Measurements from ENCODE around the gene WBP4. TPM values are rescaled to one million over a fixed set of nuclear protein-coding genes. Genes with fewer than 3 reads are reported as not detected.

WBP4 gene
- total and polyA plus RNA-seq, 2 of the 13 experiments (the other 11 are each of a cell fraction or from before 2014, with no cell fraction given), result 6.7 to 11.7 TPM

DNA sequence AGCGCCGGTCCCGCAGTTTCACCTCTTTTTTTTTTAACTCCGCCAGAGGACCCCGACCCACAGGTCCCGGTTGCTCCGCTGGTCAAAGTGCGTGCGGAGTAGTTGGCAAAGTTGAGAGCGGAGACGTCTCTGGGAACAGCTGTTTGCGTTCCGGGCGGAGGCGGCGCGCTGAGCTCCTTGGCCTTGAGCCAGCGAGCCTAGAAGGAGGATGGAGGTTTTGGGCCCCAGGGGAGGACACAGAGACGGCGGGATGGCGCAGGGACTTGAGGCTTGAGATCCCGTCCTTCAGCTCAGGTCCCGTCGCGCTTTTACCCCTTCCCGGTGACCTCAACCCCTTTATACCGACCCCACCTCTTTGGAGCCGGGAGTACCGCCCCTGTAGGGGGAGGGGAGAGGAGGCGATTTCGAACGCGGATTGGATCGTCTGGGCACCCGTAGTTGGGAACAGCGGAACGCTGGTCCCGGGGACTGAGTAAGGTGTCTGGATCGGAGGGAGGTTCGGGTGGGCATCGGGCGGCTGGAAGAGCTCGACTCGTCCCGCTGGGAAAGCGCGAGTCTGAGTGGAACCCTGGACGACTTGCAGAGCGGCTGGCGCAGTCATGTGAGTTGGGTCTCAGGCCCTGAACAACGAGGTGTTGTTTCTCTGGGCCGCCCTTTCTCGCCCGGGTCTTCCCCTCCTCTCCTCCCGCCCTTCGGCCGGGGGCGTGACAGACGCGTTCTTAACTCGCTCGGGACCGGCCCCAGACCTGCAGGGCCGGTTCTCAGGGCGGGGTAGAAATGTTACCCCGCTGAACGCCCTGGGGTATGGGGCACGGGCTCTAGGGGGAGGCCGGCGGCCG, at the start of gene WBP4 (continued):
- TF ChIP-seq TP53 (CRISPR knock-in tag; conservative IDR thresholded peaks at IDR 0.05) (no peak), PCBP2 (optimal IDR thresholded peaks at IDR 0.05; ENCODE audit: low read depth, low read length, poor library complexity, severe bottlenecking) (no peak), CREB1 (IDR thresholded peaks at IDR 0.05) (no peak), CREB1 (CRISPR knock-in tag; IDR thresholded peaks at IDR 0.05) (peak; percentile 35; the same call in 1 of the 2 replicates), SP1 (IDR thresholded peaks at IDR 0.05) (no peak), SP1 (CRISPR knock-in tag; IDR thresholded peaks at IDR 0.05) (peak; percentile 89), ZNF749 (CRISPR knock-in tag; IDR thresholded peaks at IDR 0.05; ENCODE audit: borderline replicate concordance) (peak; percentile 47), TEAD3 (CRISPR knock-in tag; optimal IDR thresholded peaks at IDR 0.05; ENCODE audit: borderline replicate concordance) (peak; percentile 67), DNMT1 (CRISPR knock-in tag; IDR thresholded peaks at IDR 0.05) (no peak), TOPORS (CRISPR knock-in tag; IDR thresholded peaks at IDR 0.05) (no peak), ZNF768 (CRISPR knock-in tag; IDR thresholded peaks at IDR 0.05) (peak; percentile 53)
- TF ChIP-seq, protein P1, sequence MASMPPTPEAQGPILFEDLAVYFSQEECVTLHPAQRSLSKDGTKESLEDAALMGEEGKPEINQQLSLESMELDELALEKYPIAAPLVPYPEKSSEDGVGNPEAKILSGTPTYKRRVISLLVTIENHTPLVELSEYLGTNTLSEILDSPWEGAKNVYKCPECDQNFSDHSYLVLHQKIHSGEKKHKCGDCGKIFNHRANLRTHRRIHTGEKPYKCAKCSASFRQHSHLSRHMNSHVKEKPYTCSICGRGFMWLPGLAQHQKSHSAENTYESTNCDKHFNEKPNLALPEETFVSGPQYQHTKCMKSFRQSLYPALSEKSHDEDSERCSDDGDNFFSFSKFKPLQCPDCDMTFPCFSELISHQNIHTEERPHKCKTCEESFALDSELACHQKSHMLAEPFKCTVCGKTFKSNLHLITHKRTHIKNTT (CRISPR knock-in tag; IDR thresholded peaks at IDR 0.05), result no peak
- TF ChIP-seq, protein P2, sequence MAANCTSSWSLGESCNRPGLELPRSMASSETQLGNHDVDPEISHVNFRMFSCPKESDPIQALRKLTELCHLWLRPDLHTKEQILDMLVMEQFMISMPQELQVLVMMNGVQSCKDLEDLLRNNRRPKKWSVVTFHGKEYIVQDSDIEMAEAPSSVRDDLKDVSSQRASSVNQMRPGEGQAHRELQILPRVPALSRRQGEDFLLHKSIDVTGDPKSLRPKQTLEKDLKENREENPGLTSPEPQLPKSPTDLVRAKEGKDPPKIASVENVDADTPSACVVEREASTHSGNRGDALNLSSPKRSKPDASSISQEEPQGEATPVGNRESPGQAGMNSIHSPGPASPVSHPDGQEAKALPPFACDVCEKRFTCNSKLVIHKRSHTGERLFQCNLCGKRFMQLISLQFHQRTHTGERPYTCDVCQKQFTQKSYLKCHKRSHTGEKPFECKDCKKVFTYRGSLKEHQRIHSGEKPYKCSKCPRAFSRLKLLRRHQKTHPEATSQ (CRISPR knock-in tag; IDR thresholded peaks at IDR 0.05; ENCODE audit: borderline replicate concordance), result 0 out of 2 replicates have a peak, but pooled peaks have one; percentile 50
- TF ChIP-seq, protein P3, sequence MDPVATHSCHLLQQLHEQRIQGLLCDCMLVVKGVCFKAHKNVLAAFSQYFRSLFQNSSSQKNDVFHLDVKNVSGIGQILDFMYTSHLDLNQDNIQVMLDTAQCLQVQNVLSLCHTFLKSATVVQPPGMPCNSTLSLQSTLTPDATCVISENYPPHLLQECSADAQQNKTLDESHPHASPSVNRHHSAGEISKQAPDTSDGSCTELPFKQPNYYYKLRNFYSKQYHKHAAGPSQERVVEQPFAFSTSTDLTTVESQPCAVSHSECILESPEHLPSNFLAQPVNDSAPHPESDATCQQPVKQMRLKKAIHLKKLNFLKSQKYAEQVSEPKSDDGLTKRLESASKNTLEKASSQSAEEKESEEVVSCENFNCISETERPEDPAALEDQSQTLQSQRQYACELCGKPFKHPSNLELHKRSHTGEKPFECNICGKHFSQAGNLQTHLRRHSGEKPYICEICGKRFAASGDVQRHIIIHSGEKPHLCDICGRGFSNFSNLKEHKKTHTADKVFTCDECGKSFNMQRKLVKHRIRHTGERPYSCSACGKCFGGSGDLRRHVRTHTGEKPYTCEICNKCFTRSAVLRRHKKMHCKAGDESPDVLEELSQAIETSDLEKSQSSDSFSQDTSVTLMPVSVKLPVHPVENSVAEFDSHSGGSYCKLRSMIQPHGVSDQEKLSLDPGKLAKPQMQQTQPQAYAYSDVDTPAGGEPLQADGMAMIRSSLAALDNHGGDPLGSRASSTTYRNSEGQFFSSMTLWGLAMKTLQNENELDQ (CRISPR knock-in tag; IDR thresholded peaks at IDR 0.05; ENCODE audit: borderline replicate concordance), result no peak
- TF ChIP-seq, protein P4, sequence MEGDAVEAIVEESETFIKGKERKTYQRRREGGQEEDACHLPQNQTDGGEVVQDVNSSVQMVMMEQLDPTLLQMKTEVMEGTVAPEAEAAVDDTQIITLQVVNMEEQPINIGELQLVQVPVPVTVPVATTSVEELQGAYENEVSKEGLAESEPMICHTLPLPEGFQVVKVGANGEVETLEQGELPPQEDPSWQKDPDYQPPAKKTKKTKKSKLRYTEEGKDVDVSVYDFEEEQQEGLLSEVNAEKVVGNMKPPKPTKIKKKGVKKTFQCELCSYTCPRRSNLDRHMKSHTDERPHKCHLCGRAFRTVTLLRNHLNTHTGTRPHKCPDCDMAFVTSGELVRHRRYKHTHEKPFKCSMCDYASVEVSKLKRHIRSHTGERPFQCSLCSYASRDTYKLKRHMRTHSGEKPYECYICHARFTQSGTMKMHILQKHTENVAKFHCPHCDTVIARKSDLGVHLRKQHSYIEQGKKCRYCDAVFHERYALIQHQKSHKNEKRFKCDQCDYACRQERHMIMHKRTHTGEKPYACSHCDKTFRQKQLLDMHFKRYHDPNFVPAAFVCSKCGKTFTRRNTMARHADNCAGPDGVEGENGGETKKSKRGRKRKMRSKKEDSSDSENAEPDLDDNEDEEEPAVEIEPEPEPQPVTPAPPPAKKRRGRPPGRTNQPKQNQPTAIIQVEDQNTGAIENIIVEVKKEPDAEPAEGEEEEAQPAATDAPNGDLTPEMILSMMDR (CRISPR knock-in tag; IDR thresholded peaks at IDR 0.05), result no peak
- TF ChIP-seq, protein P5, sequence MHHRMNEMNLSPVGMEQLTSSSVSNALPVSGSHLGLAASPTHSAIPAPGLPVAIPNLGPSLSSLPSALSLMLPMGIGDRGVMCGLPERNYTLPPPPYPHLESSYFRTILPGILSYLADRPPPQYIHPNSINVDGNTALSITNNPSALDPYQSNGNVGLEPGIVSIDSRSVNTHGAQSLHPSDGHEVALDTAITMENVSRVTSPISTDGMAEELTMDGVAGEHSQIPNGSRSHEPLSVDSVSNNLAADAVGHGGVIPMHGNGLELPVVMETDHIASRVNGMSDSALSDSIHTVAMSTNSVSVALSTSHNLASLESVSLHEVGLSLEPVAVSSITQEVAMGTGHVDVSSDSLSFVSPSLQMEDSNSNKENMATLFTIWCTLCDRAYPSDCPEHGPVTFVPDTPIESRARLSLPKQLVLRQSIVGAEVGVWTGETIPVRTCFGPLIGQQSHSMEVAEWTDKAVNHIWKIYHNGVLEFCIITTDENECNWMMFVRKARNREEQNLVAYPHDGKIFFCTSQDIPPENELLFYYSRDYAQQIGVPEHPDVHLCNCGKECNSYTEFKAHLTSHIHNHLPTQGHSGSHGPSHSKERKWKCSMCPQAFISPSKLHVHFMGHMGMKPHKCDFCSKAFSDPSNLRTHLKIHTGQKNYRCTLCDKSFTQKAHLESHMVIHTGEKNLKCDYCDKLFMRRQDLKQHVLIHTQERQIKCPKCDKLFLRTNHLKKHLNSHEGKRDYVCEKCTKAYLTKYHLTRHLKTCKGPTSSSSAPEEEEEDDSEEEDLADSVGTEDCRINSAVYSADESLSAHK (CRISPR knock-in tag; IDR thresholded peaks at IDR 0.05; ENCODE audit: borderline replicate concordance), result no peak

All from HepG2 (cell line).